ENCODE measurements around the gene STRBP.
"Not testable (repeated sequence)": the region's sequence is repeated elsewhere in the genome, so short reads cannot be mapped to it uniquely, and the experiment has no call there.

Gene STRBP

DNA sequence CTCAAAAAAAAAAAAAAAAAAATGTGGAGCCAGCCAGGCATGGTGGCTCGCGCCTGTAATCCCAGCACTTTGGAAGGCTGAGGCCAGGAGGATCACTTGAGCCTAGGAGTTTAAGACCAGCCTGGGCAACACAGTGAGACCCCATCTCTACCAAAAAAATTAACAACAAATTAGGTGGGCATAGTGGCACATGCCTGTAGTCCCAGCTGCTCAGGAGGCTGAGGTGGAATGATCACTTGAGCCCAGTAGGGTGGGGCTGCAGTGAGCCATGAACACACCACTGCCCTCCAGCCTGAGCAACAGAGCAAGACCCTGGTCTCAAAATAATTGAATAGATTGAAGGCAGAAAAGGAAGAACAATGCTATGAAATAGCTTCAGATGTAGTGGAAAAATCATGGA, 82.4 kb downstream of the STRBP start:
- DNase-seq: not testable (repeated sequence)

DNA sequence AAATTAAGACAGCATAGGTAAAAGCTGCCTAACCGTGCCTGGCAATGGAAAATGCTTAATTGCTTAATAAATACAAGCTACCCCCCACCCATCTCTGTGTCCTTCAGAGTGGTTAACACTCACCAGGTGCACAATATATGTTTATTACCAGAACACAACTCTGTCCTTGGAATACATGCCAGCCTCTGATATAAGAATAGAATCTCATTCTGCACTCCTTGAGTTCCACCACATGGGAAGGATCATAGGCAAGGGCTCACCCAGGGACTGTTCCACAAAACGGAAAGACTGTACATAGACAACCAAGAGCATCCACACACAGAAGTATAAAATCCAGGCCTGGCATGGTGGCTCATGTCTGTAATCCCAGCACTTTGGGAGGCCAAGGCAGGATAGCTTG, 91.4 kb downstream of the STRBP start:
- DNase-seq: no peak

DNA sequence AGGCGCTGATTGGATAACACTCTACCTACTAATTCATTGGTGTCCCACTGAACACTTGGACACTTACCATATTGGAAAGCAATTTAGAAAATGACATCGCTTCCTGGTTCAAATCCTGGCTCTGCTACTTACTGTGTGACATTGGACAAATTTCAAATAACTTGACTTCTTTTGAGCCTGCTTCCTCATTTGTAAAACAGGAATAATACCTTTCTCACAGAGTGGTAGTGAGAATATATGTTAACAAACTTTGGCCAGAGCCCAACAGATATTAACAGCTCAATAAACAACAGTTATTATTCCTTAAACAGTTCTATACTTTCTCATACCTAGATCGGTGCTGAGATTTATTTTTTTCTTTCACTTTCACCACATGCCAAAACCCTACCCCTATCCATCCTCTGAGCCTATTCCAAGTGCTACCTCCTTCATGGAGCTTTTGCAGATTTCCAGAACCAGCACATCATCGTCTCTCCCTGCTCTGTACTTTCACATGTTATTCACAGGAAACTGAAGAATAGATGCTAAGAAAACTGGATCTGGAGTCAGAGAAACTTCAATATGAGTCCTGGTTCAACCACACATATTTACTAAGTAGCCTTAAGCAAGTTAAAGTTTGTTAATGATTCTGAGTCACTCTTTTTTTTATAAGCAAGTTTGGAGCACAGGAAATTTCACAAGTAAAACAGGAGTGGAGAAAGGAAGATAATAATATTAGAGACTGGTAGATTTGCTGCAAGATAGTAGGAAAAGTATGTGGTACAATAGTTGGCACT, 92.3 kb downstream of the STRBP start:
- DNase-seq: no peak

DNA sequence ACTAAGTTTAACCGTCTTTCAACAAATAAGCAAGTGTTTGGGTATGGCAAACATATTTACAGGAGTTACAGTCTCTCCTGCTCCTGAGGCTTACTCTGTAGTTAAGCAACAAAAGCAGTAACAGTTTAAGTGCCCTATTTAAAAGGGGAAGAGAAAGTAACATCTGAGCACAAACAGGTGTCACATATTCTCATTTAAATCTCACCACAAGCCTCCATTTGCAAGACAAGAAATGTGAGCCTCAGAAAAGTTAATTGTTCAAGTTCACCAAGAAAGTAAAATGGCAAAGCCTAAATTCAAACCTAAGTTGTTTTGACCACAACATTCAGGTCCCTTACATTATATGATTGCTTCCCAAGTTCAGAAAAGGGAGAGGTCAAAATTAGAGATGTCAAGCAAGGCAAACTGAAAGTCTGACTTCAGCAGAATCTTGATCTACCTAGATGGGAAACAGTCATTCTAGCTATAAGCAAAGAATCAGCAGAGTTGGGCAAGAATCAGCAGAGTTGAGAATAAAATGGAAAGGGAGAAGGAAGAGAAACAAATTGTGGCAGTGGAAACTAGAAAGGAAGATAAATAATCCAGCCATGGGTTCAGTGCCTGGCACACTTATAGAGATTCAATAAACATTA, 93.4 kb downstream of the STRBP start:
- DNase-seq: no peak

DNA sequence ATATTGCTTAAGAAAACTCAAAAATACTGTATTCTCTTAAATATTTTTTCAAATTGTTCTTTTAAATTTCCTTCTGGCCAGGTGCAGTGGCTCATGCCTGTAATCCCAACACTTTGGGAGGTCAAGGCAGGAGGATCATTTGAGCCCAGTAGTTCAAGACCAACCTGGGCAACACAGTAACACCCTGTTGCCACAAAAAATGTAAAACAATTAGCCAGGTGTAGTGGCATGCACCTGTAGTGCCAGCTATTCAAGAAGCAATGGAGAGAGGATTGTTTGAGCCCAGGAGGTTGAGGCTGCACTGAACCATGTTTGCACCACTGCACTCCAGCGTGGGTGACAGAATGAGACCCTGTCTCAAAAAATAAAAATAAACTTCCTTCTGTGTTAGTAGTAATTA, 94.3 kb downstream of the STRBP start:
- no peak for DNase-seq

DNA sequence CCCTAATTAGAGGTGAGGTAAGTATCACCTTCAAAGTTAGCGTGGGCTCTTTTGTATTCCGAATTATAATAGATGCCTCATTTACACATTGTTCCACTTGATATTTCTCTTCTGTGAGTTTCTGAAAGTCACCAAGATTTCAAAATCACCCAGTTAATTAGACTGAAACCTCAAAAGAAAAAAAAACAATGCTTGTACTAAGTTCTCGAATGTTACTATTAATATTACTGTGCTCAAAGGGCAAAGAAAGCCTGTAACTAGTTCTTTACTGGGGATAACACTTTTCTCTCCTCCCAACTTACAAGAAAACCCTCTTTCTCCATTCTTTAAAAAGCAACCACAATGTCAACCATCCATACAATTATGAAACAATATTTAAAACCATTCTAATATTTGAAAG, 98.5 kb downstream of the STRBP start:
- no peak for DNase-seq

DNA sequence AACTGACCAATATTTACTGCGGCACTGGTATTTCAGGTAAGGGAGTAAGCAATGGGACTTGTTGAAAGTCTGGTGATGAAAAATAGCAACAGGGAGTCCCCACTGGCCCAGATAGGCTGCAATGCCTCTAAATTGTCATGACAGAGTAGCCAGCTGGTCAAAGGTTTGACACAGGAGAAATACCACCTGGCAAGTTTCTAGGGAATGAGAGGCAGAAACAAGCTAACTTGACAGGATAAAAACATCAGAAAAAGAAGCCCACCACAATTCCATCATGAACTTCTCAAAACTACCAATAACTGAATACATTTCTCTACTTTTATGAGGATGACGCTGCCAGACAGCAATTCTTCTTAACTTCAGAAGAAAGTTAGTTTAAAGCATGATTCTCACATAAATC, 99.8 kb downstream of the STRBP start:
- DNase-seq: no peak

DNA sequence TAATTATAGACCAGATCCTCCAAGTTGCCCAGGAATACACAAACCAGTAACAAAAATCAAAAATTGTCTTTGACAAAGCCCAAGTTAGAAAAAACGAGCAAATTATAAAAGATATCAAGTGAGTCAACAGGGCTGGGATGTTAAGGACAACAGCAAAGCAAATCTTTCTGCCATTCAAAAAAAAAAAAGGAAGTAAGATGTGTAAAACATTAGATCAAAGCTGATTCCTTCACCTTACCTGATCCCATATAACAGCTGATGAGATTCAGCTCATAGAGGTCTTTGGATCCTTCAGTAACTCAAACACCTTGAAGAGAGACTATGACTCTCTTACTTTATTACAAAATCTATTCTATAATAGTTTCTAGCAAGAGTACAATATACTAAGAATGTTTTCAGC, 100.9 kb downstream of the STRBP start:
- no peak for DNase-seq

DNA sequence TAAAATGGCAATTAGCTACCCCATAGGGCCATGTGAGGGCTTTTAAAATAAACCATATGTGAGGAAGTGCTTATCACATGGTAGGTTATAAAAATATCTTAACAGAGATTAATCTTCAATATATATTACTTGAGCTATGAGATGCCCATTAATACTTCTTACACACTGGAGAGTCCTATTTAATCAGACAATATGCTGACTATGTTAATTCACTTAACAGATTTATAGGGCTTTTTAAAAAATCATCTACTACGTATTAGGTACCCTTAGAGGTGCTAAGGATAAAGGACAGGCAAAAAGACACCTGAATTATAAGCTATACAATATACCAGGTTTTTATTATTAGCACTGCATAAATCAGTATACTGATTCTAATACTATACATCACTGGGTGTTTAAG, 102.6 kb downstream of the STRBP start:
- DNase-seq: no peak

DNA sequence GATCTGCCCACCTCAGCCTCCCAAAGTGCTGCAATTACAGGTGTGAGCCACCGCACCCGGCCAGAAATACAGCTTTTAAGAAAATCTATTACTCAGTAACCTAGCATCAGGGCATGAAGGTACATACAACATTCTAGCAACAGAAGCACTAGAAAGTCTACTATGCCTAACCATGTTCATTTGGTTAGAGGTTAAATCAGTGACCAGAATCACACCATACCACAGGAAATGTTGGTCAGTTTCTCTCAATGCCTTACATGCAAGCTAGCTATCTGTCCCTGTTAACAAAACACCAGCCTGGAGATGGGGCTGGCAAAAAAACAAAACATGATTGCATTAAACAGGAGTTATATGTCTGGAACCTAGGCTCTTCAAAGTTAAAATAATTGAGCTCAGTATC, 104.1 kb downstream of the STRBP start:
- DNase-seq: no peak

DNA sequence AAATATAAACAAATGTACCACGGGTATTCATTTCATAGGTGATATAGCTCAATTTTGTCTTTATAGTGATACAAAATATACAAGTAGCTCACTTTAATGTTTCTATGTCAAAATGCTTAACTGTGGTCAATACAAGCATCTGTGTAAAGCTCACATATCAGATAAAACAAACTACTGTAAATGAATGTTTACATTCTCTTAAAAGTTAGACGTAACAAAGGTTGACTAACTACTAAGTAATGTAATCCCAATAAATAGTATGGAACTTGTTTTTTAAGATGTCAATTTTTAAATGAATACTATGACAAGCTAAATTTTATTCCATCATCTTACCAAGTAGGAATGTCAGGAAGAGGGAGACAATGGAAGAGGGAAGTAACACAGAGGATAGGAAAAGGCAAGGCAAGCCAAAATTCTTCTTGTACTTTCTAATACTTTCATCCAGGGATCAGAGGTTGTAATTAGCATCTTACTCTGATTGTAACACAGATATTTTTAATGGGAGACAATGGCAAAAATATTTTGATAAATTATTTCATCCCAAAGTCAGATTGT, 105.5 kb downstream of the STRBP start:
- no peak for DNase-seq

DNA sequence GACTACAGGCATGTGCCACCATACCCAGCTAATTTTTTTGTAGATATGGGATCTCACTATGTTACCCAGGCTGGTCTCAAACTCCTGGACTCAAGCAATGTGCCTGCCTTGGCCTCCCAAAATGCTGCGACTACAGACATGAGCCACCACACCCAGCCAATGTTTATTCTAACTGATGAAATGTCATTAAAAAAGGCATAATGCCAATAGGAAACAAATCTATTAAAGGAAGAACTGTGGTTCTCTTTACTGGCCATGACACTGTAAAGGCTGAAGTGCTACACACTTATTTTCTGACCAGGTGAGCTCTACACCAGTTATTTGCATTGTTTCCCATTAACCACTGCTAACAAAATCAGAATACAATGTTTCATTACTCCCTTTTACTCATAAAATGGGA, 106.0 kb downstream of the STRBP start:
- DNase-seq: no peak

DNA sequence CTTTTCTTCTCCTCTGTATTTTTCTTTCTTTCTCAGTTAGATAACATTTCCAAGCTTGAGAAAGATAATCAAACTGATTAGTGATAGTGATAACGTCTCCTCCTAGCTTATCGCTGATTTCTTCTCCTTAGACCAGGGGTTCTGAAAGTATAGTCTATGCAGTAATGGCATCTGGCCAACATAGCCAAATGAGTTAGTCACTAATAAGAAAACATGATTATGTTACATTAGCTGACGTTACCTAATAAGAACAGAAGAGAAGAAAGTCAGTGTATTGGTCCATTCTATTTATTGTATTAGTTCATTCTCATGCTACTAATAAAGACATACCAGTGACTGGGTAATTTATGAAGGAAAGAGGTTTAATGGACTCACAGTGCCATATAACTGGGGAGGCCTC, 111.2 kb downstream of the STRBP start:
- DNase-seq: no peak

DNA sequence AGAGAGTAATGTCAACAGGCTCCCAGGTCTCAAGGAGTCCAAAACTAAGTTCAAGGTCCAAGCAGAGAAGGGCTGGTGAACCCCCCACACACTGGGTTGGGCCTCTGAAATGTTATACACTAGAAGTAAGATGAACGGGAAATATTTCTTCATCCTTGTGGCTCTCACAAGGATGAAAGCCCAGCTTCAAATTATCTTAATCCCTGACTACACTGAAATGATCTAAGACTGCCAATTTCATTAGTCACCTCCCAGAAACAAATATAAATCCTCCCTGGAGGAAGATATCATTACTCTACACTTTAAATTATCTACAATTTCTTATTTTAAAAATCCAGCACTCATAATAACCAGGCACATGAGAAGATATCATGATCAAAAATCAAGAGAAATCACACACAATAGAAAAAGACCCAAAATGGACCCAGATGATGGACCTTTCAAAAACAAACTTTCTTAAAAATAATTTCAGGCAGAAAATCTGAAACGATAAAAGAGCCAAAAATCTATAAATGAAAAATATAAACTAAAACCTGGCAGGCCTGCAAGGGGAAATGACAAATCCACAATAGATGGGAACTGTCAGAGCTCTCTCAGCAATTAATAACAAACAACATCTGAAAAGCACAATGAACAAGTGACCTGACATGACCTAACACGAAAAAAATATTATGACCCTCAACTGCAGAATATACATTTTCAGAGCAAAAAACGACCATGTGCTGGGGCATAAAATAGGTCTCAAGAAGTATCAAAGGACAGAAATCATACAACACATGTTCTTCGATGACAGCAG, 117.5 kb downstream of the STRBP start:
- DNase-seq: no peak

DNA sequence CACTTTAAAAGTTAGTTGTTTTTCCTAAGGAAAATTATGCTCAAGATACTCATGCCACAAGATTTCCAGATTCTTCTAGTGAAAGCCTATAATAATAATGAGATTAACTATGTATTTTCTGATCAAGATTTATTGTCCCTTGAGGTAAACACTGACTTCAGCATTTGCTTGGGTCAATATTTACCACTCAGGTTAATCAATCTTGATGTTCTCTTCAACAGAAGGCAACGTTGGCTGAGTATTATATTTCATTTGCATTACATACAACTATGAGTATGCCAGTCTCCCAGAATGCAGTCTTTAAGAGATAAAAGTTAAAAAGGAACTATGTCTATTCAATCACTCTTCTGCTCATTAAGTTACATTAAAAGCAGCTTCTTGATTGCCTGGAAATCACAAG, 119.3 kb downstream of the STRBP start:
- DNase-seq: no peak

DNA sequence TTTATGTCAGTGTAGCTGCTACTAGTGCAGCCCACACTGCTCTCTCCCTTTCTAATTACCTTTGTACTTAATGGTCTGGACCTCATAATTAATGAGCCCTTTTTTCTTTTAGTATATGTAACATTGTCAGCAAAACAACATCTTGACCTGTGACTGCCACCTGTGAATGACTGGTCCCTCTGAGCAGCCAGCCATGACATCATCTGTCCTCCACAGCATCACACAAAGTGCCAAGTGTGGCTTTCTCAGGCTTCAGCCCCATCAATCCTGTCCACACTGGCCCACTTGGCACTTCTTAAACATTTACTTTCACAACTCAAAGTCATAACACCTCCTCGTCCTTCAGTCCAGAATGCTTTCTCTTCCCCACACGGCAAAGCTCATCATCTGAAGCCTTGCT, 130.2 kb downstream of the STRBP start:
- DNase-seq: no peak

DNA sequence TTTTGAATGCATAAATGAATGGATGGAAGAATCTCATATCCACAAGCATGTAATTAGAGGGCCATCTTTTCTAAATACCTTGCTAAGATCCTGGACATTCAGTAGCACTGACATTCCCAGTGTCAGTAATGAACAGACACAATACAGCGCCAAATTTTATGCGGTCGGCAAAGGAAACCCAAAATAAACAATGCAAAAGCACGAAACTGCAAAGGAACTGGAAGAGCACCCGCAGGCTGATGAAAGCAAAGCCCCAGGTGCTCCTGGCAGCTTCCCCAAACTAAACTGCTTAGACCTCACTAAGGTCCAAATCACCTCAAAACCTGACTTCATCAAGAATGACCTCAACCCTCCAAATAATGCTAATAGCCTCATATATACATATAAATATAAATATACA, 133.0 kb downstream of the STRBP start:
- no peak for DNase-seq

DNA sequence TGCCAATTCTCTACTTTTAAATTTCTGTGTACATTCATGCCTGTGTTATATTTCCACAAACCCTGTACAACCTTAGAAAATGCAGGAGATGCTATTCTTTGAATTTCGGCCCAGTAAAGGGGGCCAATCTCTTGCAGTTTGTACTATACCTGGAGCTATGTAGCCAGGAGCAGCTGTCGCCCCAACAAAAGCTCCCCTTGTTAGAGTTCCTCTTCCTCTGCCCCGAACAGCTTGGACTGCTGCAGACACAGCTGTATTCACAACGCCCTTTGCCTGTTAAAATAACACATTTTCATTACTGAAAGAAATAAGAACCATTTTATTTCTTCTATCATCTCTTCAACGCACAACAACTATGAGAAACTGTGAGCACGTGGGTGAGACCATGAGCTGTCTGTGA, 135.7 kb downstream of the STRBP start:
- DNase-seq: no peak

DNA sequence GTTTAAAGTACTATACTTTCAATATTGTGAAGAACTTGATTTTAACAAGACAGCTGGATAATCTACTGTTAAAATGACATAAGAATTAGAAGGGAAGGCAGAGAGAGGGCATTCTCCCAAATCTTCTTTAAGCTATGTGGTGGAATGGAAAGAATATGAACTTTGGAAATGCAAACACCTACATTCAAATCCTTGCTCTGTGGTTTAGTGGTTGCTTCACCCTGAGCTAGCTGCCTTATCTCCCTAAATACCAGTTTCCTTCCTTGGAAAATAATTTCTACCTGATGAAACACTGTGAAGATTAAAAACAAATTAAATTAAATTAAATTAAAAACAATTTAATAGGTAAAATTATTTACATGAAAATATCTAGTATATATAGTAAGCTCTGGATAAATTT, 136.4 kb downstream of the STRBP start:
- DNase-seq: no peak

DNA sequence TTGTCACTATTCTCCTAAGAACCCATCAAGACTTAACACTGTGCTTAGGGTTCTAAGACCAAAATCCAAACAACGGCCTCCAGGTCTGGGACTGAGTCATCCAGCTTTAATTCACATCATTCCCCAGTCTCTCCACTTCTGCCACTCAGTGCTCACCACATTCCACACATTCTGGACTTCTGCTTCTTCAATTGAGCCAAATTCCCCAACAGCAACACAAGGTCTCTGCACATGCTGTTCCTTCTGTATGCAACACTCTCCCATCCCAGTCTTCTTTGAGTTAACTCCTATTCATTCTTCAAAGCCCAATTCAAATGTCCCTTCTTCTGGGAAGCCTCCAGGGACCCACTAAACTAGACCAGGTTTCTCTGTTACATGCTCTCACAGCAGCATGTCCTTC, 137.1 kb downstream of the STRBP start:
- no peak for DNase-seq

DNA sequence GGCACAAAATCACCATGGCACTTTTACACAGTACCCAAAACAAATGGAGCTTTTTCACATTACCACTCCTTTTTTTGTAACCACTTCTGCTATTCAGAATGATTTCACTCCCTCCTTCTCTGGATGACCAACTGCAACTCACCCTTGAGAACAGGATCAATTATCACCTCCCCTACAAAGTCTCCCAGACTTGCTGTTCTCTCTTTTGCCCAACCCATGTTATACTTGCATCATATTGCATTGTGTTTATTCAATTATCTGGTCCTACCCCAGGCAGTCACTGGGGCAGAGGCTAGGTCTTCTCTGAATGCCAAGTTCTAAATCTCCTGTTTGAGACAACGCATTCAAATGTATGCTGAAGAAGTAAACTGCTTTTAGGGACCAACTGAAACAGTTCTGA, 139.0 kb downstream of the STRBP start:
- no peak for DNase-seq

DNA sequence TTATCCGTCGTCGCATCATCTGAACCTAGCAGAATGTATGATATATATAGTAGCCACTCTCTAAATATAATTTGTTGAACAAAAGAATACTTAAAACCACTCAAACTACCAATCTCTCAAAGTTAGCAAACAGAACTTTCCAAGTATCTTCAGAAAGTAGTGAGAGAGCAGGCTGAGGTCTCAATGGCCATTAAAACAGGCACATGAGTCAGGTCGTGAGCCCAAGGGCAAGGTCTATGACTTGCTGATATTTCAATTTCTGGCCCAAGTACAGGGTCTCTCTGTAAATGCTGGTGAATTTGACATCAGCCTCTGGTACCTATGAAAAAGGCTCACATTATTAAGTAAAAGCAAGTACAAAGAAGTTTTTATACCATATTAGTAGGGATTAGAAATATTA, 139.8 kb downstream of the STRBP start:
- no peak for DNase-seq

DNA sequence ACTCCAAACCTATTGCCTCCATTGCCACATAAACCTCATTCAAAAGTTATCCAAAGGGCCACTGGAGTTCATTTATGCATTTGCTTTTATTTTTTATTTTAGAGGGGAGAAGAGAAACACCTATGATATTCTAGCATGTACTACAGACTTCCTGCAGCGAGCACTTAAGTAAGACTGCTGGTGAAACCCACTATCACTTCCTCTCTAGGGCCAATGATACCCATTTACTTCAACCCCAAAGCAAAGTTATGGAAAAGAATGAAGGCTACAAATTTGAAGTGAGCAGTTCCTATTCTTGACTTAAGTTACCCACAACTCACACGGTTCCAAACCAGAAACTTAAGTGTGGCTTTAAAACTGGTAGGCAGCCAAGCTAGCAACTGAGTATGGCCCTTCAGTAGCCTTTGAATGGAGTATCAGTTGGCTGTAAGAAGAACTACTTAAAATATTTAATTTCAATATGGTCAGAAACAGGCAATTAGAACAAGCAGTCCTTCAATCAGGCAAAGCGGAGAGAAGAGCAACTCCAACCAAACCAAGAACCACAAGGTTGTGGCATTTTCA, 140.8 kb downstream of the STRBP start:
- DNase-seq: no peak

DNA sequence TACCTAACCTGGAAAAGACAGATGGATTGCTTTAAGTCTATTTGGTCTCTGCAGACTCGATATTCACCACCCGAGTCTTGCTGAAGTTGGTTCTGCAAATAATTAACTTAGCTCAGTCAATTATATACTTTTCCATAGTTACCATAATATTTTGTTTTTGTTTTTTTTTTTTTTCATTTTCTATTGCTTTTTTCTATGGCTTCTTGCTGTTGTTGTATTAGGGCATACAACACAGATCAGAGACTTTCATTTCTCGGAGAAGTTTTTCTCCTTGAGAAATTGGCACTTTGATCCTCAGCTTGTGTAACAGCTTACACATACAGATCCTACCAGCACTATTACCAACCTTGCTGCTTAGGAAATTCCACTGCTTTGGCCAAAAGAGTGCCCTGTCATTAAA, 146.9 kb downstream of the STRBP start:
- no peak for DNase-seq
